HepG2 (cell line): ENCODE data around the gene CNOT8. TPM values are rescaled to one million over a fixed set of nuclear protein-coding genes. Genes with fewer than 3 reads are reported as not detected.
A peak's percentile ranks its signal among the peaks of the same experiment; 100 is the strongest.

ENCODE experiments used
- EP300 ChIP-seq, 3 experiments: sonication (generic) in 1 of 3; formaldehyde crosslinking in 1 of 3; IDR thresholded peaks; 2 replicates each; pipeline versions ENCODE4 v1.5.1 to v1.6.1; 2011 to 2020; ENCODE audit warnings: low read depth in 2 of 3, low read length in 2 of 3, borderline replicate concordance in 1 of 3, improper control_type of control experiment in 1 of 3, mild to moderate bottlenecking in 1 of 3, missing genetic modification reagents in 1 of 3, moderate library complexity in 1 of 3
- ISL2 ChIP-seq: sonication (generic); formaldehyde crosslinking; IDR thresholded peaks from 2 replicates; pipeline ENCODE4 v1.5.0; 2020; ENCODE audit warnings: missing genetic modification reagents
- MIXL1 ChIP-seq: IDR thresholded peaks from 2 replicates; pipeline ENCODE4 v1.6.1; 2016
- MYNN ChIP-seq: sonication (generic); formaldehyde crosslinking; IDR thresholded peaks from 2 replicates; pipeline ENCODE4 v1.4.0; 2020; ENCODE audit warnings: mild to moderate bottlenecking, low read depth, missing genetic modification reagents
- NCOA2 ChIP-seq: sonication (generic); formaldehyde crosslinking; IDR thresholded peaks from 2 replicates; pipeline ENCODE4 v1.8.0; 2022; ENCODE audit warnings: inconsistent platforms
- PHF5A ChIP-seq: IDR thresholded peaks from one replicate; pipeline ENCODE4 v1.6.1; 2018; ENCODE audit warnings: low read depth, missing genetic modification reagents; ENCODE audit not compliant: unreplicated experiment
- RXRB ChIP-seq: IDR thresholded peaks from 2 replicates; pipeline ENCODE4 v1.6.1; 2016; ENCODE audit warnings: borderline replicate concordance, missing genetic modification reagents, missing compliant biosample characterization
- TGIF2 ChIP-seq: IDR thresholded peaks from 2 replicates; pipeline ENCODE4 v1.6.1; 2016; ENCODE audit warnings: control low read depth, missing compliant biosample characterization
- ZBTB21 ChIP-seq: sonication (generic); formaldehyde crosslinking; IDR thresholded peaks from 2 replicates; pipeline ENCODE4 v1.4.0; 2020; ENCODE audit warnings: missing genetic modification reagents
- ZFP36L1 ChIP-seq: sonication (generic); formaldehyde crosslinking; IDR thresholded peaks from 2 replicates; pipeline ENCODE4 v1.8.0; 2022; ENCODE audit warnings: mild to moderate bottlenecking, missing genetic modification reagents, moderate library complexity
- ZNF609 ChIP-seq: sonication (generic); formaldehyde crosslinking; IDR thresholded peaks from 2 replicates; pipeline ENCODE4 v1.4.0; 2020; ENCODE audit warnings: mild to moderate bottlenecking, missing genetic modification reagents, borderline replicate concordance
- ZNF792 ChIP-seq: IDR thresholded peaks from 2 replicates; pipeline ENCODE4 v1.6.1; 2016
- ZSCAN12 ChIP-seq: sonication (generic); formaldehyde crosslinking; IDR thresholded peaks from 2 replicates; pipeline ENCODE4 v1.9.0; 2021; ENCODE audit warnings: mild to moderate bottlenecking, missing genetic modification reagents
- polyA plus RNA-seq, 8 experiments: library from polyadenylated mRNA; depleted of rRNA in 3 of 8; stranded (reverse) in 7 of 8; unstranded in 1 of 8; fragments of >200 nt; fragmentation: Illumina TruSeq in 4 of 8; extraction: Trizol in 4 of 8; gene quantifications; 2 replicates each; pipeline versions ENCODE4 v1.2.1 to v1.2.3, GENCODE V29; 2011 to 2016; ENCODE audit warnings: low read depth in 4 of 8, missing spikeins in 1 of 8, mixed read lengths in 1 of 8; ENCODE audit not compliant: insufficient read depth in 1 of 8
- total RNA-seq, 5 experiments: library from RNA; depleted of rRNA; stranded (reverse); fragments of >200 nt; fragmentation: Illumina TruSeq; extraction: Trizol; gene quantifications; 2 replicates each; pipeline ENCODE4 v1.2.3, GENCODE V29; 2016; ENCODE audit warnings: low read depth in 1 of 5
- TF ChIP-seq, protein P1 (sequence below): sonication (generic); formaldehyde crosslinking; IDR thresholded peaks from 2 replicates; pipeline ENCODE4 v1.5.0; 2020; ENCODE audit warnings: mild to moderate bottlenecking, missing genetic modification reagents, borderline replicate concordance
- TF ChIP-seq, protein P2 (sequence below): IDR thresholded peaks from 2 replicates; pipeline ENCODE4 v1.6.1; 2016; ENCODE audit warnings: mild to moderate bottlenecking

The CNOT8 gene
- total and polyA plus RNA-seq, 2 of the 13 experiments (the other 11 are each of a cell fraction or from before 2014, with no cell fraction given): 37.1 to 74.9 TPM

GRCh38 chr5:154844809-154845208 is 13.6 kb upstream of the CNOT8 start (continued):
- TF ChIP-seq, protein P1, sequence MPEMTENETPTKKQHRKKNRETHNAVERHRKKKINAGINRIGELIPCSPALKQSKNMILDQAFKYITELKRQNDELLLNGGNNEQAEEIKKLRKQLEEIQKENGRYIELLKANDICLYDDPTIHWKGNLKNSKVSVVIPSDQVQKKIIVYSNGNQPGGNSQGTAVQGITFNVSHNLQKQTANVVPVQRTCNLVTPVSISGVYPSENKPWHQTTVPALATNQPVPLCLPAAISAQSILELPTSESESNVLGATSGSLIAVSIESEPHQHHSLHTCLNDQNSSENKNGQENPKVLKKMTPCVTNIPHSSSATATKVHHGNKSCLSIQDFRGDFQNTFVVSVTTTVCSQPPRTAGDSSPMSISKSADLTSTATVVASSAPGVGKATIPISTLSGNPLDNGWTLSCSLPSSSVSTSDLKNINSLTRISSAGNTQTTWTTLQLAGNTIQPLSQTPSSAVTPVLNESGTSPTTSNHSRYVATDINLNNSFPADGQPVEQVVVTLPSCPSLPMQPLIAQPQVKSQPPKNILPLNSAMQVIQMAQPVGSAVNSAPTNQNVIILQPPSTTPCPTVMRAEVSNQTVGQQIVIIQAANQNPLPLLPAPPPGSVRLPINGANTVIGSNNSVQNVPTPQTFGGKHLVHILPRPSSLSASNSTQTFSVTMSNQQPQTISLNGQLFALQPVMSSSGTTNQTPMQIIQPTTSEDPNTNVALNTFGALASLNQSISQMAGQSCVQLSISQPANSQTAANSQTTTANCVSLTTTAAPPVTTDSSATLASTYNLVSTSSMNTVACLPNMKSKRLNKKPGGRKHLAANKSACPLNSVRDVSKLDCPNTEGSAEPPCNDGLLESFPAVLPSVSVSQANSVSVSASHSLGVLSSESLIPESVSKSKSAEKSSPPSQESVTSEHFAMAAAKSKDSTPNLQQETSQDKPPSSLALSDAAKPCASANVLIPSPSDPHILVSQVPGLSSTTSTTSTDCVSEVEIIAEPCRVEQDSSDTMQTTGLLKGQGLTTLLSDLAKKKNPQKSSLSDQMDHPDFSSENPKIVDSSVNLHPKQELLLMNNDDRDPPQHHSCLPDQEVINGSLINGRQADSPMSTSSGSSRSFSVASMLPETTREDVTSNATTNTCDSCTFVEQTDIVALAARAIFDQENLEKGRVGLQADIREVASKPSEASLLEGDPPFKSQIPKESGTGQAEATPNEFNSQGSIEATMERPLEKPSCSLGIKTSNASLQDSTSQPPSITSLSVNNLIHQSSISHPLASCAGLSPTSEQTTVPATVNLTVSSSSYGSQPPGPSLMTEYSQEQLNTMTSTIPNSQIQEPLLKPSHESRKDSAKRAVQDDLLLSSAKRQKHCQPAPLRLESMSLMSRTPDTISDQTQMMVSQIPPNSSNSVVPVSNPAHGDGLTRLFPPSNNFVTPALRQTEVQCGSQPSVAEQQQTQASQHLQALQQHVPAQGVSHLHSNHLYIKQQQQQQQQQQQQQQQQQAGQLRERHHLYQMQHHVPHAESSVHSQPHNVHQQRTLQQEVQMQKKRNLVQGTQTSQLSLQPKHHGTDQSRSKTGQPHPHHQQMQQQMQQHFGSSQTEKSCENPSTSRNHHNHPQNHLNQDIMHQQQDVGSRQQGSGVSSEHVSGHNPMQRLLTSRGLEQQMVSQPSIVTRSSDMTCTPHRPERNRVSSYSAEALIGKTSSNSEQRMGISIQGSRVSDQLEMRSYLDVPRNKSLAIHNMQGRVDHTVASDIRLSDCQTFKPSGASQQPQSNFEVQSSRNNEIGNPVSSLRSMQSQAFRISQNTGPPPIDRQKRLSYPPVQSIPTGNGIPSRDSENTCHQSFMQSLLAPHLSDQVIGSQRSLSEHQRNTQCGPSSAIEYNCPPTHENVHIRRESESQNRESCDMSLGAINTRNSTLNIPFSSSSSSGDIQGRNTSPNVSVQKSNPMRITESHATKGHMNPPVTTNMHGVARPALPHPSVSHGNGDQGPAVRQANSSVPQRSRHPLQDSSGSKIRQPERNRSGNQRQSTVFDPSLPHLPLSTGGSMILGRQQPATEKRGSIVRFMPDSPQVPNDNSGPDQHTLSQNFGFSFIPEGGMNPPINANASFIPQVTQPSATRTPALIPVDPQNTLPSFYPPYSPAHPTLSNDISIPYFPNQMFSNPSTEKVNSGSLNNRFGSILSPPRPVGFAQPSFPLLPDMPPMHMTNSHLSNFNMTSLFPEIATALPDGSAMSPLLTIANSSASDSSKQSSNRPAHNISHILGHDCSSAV (CRISPR knock-in tag): no peak
- no peak for TF ChIP-seq ZSCAN12 (CRISPR knock-in tag)
- TF ChIP-seq ZFP36L1 (CRISPR knock-in tag): no peak
- TF ChIP-seq PHF5A (CRISPR knock-in tag): no peak
- peak; percentile 42; the same call in 1 of the 2 replicates for TF ChIP-seq ZNF792 (CRISPR knock-in tag)
- peak; percentile 43; the same call in 1 of the 2 replicates for TF ChIP-seq ISL2 (CRISPR knock-in tag)
- TF ChIP-seq TGIF2 (CRISPR knock-in tag): 0 out of 2 replicates have a peak, but pooled peaks have one; percentile 17
- TF ChIP-seq MYNN (CRISPR knock-in tag): no peak
- TF ChIP-seq RXRB: 0 out of 2 replicates have a peak, but pooled peaks have one; percentile 22
- TF ChIP-seq ZNF609: peak; percentile 70; the same call in 1 of the 2 replicates
- no peak for TF ChIP-seq ZBTB21 (CRISPR knock-in tag)
- peak in 1 of 2 experiments; percentile 46; a peak in 2 of 4 replicates for TF ChIP-seq EP300 (IDR thresholded peaks at IDR 0.05; ENCODE audit: low read depth in 2 of 2, low read length in 2 of 2)
- TF ChIP-seq EP300 (CRISPR knock-in tag; IDR thresholded peaks at IDR 0.05; ENCODE audit: borderline replicate concordance): peak; percentile 61; the same call in 1 of the 2 replicates
- TF ChIP-seq, protein P2, sequence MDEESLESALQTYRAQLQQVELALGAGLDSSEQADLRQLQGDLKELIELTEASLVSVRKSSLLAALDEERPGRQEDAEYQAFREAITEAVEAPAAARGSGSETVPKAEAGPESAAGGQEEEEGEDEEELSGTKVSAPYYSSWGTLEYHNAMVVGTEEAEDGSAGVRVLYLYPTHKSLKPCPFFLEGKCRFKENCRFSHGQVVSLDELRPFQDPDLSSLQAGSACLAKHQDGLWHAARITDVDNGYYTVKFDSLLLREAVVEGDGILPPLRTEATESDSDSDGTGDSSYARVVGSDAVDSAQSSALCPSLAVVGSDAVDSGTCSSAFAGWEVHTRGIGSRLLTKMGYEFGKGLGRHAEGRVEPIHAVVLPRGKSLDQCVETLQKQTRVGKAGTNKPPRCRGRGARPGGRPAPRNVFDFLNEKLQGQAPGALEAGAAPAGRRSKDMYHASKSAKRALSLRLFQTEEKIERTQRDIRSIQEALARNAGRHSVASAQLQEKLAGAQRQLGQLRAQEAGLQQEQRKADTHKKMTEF (CRISPR knock-in tag): 0 out of 2 replicates have a peak, but pooled peaks have one; percentile 19
- peak; percentile 54; the same call in 1 of the 2 replicates for TF ChIP-seq NCOA2 (CRISPR knock-in tag)
- peak; percentile 72; the same call in 1 of the 2 replicates for TF ChIP-seq MIXL1 (CRISPR knock-in tag)
